Kidney epithelial cell (primary cell): ENCODE results near the gene SPACA4. TPM values are rescaled to one million over a fixed set of nuclear protein-coding genes. Genes with fewer than 3 reads are reported as not detected.

Experiments
- DNase-seq: peaks from one replicate; pipeline ENCODE4 v3.0.0-alpha.2; 2010; ENCODE audit warnings: low read depth
- H3K27me3 ChIP-seq: 2 replicates; pipeline ENCODE4 v1.6.0; 2011; ENCODE audit warnings: low read length; ENCODE audit not compliant: control insufficient read depth, insufficient read depth
- H3K36me3 ChIP-seq: 2 replicates; pipeline ENCODE4 v1.5.1; 2011; ENCODE audit warnings: low read length; ENCODE audit not compliant: control insufficient read depth, insufficient read depth
- H3K4me3 ChIP-seq: 2 replicates; pipeline ENCODE4 v1.5.1; 2011; ENCODE audit warnings: low read depth, mild to moderate bottlenecking, control low read depth, low read length
- CTCF ChIP-seq: IDR thresholded peaks from 2 replicates; pipeline ENCODE4 v1.5.1; 2011; ENCODE audit warnings: mild to moderate bottlenecking, moderate library complexity, low read length, control low read depth, inconsistent platforms; ENCODE audit not compliant: insufficient read depth, poor library complexity, severe bottlenecking
- total RNA-seq: library from RNA; depleted of rRNA; stranded (reverse); fragments of >200 nt; gene quantifications from 2 replicates; pipeline ENCODE4 v1.2.3, GENCODE V29; 2015

The SPACA4 gene
- total RNA-seq, 1 donor from 2014 or later: not detected

GRCh38 chr19:48639483-48640375, 33.2 kb downstream of the SPACA4 start:
- Histone ChIP-seq H3K4me3 (no peak overlapping the region), H3K36me3 (no peaks in the 10 kb centered on the region), H3K27me3 (peaks cover 3% of the 10 kb centered on the region)
- no peak for DNase-seq
- TF ChIP-seq CTCF: no peak

GRCh38 chr19:48641850-48642249, 35.3 kb downstream of the SPACA4 start:
- Histone ChIP-seq H3K4me3 (no peak overlapping the region), H3K36me3 (no peaks in the 10 kb centered on the region), H3K27me3 (peaks cover 3% of the 10 kb centered on the region)
- no peak for TF ChIP-seq CTCF
- DNase-seq: no peak

GRCh38 chr19:48642862-48643261, 36.3 kb downstream of the SPACA4 start:
- DNase-seq: no peak
- no peaks in the 10 kb centered on the region for H3K36me3 ChIP-seq
- peaks cover 3% of the 10 kb centered on the region for H3K27me3 ChIP-seq
- no peak overlapping the region for H3K4me3 ChIP-seq
- TF ChIP-seq CTCF: no peak

GRCh38 chr19:48644355-48644754, 37.8 kb downstream of the SPACA4 start:
- no peak overlapping the region for H3K4me3 ChIP-seq
- no peak for DNase-seq
- peaks cover 2% of the 10 kb centered on the region for H3K27me3 ChIP-seq
- TF ChIP-seq CTCF: no peak
- H3K36me3 ChIP-seq: no peaks in the 10 kb centered on the region

GRCh38 chr19:48644839-48645619, 38.5 kb downstream of the SPACA4 start:
- no peaks in the 10 kb centered on the region for H3K36me3 ChIP-seq
- no peak for TF ChIP-seq CTCF
- H3K4me3 ChIP-seq: peak overlapping the region; percentile 52
- no peaks in the 10 kb centered on the region for H3K27me3 ChIP-seq
- DNase-seq: no peak
